GM06990 (cell line): ENCODE results near the gene HEATR1.
"Not testable (repeated sequence)": the region's sequence is repeated elsewhere in the genome, so short reads cannot be mapped to it uniquely, and the experiment has no call there.

Experiments used
- DNase-seq: peaks from one replicate; pipeline ENCODE4 v3.0.0-alpha.2; 2011; ENCODE audit not compliant: insufficient read length; ENCODE audit errors: extremely low read depth
- H3K27me3 ChIP-seq: replicated peaks from 2 replicates; pipeline ENCODE4 v1.6.0; 2011; ENCODE audit warnings: low read length; ENCODE audit not compliant: control insufficient read depth, insufficient read depth
- H3K36me3 ChIP-seq: 2 replicates; pipeline ENCODE4 v1.5.1; 2011; ENCODE audit warnings: low read length; ENCODE audit not compliant: control insufficient read depth, insufficient read depth
- H3K4me3 ChIP-seq: replicated peaks from 2 replicates; pipeline ENCODE4 v1.5.1; 2011; ENCODE audit warnings: low read depth, mild to moderate bottlenecking, control low read depth, low read length
- TF ChIP-seq, protein P1 (sequence below): IDR thresholded peaks from 2 replicates; pipeline ENCODE4 v1.5.1; 2011; ENCODE audit warnings: low read length, control low read depth, mild to moderate bottlenecking, inconsistent platforms; ENCODE audit not compliant: insufficient read depth, poor library complexity, severe bottlenecking

HEATR1 gene

GRCh38 chr1:236602171-236602570, 2.1 kb downstream of the HEATR1 start:
- no peak for DNase-seq
- TF ChIP-seq, protein P1, sequence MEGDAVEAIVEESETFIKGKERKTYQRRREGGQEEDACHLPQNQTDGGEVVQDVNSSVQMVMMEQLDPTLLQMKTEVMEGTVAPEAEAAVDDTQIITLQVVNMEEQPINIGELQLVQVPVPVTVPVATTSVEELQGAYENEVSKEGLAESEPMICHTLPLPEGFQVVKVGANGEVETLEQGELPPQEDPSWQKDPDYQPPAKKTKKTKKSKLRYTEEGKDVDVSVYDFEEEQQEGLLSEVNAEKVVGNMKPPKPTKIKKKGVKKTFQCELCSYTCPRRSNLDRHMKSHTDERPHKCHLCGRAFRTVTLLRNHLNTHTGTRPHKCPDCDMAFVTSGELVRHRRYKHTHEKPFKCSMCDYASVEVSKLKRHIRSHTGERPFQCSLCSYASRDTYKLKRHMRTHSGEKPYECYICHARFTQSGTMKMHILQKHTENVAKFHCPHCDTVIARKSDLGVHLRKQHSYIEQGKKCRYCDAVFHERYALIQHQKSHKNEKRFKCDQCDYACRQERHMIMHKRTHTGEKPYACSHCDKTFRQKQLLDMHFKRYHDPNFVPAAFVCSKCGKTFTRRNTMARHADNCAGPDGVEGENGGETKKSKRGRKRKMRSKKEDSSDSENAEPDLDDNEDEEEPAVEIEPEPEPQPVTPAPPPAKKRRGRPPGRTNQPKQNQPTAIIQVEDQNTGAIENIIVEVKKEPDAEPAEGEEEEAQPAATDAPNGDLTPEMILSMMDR: no peak
- H3K4me3 ChIP-seq: no peak overlapping the region
- H3K27me3 ChIP-seq: no peaks in the 10 kb centered on the region
- H3K36me3 ChIP-seq: no peaks in the 10 kb centered on the region; the same call in 1 of the 2 replicates

DNA sequence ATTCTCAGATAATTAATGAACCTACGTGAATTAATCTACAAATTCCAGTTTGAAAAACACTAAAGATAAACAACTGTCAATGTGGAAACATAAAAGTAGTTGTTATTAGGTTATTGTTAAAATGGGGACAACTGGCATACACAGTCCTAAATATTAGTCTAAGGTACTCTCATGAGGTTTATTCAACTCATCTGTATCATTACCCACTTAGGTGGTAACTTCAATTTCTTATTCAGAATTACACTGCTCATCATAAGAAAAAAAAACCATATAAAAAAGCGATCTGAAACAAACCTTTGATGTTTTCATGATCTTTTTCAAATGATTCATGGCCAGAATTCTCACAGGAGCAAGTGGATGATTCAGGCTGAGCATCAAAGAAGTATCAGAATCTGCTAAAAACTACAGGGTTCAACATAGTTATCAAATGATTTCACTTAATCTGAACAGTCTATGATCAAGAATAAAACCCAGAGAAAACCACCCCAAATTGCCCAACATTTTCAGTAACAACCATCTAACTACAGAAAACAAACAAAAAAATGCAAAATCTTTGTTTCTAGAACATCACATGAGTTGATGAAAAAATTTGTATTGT, 13.7 kb downstream of the HEATR1 start:
- Histone ChIP-seq H3K4me3 (no peak overlapping the region), H3K27me3 (no peaks in the 10 kb centered on the region), H3K36me3 (peaks cover 3% of the 10 kb centered on the region)
- DNase-seq: no peak
- TF ChIP-seq, protein P1: no peak

GRCh38 chr1:236589531-236589930, 14.8 kb downstream of the HEATR1 start:
- peaks cover 4% of the 10 kb centered on the region for H3K36me3 ChIP-seq

GRCh38 chr1:236581528-236581927, 22.8 kb downstream of the HEATR1 start:
- TF ChIP-seq, protein P1: no peak
- no peaks in the 10 kb centered on the region for H3K27me3 ChIP-seq
- peaks cover 8% of the 10 kb centered on the region for H3K36me3 ChIP-seq
- no peak overlapping the region for H3K4me3 ChIP-seq
- no peak for DNase-seq

More at GRCh38 chr1:236589531-236589930, 14.8 kb downstream of the HEATR1 start:
- Histone ChIP-seq H3K27me3 (no peaks in the 10 kb centered on the region), H3K4me3 (no peak overlapping the region)
- TF ChIP-seq, protein P1: no peak
- no peak for DNase-seq

GRCh38 chr1:236580404-236580803, 23.9 kb downstream of the HEATR1 start:
- not testable (repeated sequence) for H3K36me3 ChIP-seq, DNase-seq

DNA sequence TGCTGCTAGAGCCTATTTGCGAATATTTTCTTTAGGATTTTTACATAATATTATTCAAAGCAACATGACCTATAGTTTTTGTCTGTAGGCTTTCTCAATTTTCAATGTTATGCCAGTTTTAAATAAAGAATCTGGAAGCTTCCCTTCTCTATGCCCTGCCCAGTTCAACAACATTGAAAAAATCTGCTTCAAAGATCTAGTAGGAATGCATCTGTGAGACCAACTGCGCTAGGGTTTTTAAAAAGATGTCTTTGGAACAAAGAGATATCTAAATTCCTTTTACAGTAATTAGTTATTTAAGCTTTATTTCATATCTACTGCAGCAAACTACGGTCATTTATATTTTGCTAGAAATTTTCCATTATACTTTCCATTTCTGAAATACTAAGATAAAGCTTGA, 25.7 kb downstream of the HEATR1 start:
- no peak for DNase-seq
- H3K4me3 ChIP-seq: no peak overlapping the region
- H3K27me3 ChIP-seq: no peaks in the 10 kb centered on the region
- H3K36me3 ChIP-seq: peaks cover 7% of the 10 kb centered on the region
- TF ChIP-seq, protein P1: no peak

More at GRCh38 chr1:236580404-236580803, 23.9 kb downstream of the HEATR1 start:
- H3K27me3 ChIP-seq, H3K4me3 ChIP-seq: not testable (repeated sequence)

DNA sequence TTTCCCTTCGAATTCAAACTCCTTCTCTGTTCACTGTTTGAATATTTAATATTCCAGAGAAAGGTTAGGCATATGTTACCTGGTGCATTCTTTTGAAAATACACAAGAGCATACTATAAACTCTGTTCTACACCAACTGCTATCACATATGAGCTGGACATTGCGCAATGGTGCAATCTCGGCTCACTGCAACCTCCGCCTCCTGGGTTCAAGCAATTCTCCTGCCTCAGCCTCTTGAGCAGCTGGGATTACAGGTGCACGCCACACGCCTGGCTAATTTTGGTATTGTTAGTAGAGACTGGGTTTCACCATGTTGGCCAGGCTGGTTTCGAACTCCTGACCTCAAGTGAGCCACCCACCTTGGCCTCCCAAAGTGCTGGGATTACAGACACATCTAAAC, 27.3 kb downstream of the HEATR1 start:
- H3K36me3 ChIP-seq, DNase-seq, H3K4me3 ChIP-seq, H3K27me3 ChIP-seq: not testable (repeated sequence)
